Smooth muscle cell of the brain vasculature (primary cell): Measurements from ENCODE around the gene SCAPER.

Experiments
- DNase-seq: peaks from one replicate; pipeline ENCODE4 v3.0.0-alpha.2; 2012; ENCODE audit warnings: low read depth, low spot score

SCAPER gene

DNA sequence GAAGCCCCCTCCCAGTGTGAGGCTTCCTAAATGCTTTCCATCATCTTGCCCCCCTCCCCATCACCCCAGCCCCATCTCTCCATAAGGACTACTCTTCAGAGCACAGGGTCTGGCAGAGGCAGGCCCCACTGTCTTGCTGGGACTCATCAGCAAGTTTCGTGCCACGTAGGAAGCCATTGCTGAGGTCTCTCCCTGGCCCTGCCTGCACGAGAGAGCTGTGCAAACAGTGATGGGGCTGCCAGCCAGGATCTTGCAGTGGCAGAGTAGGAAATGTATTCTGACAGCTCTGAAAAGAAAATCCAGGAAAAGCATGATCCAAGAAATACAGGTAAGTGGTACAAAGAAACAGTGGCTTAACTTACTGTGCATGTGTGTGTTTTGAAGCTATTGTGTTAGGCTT, 546.0 kb downstream of the SCAPER start:
- no peak for DNase-seq

DNA sequence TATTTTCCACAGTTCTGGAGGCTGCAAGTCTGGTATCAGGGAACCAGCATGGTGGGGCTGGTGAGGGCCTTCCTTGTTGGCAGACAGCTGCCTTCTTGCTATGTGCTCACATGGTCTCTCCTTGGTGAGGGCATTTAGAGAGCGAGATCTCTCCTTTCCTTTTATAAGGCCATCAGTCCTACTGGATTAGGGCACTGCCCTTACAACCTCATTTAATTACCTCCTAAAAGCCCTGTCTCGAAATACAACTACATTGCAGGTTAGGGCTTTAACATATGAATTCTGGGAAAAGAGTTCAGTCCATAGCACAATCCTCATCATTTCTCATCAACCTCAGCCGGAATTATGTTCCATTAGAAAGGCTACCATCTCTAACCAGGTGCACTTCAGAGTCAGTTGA, 546.7 kb downstream of the SCAPER start:
- DNase-seq = no peak

GRCh38 chr15:76354823-76355440, 550.2 kb downstream of the SCAPER start:
- no peak for DNase-seq

DNA sequence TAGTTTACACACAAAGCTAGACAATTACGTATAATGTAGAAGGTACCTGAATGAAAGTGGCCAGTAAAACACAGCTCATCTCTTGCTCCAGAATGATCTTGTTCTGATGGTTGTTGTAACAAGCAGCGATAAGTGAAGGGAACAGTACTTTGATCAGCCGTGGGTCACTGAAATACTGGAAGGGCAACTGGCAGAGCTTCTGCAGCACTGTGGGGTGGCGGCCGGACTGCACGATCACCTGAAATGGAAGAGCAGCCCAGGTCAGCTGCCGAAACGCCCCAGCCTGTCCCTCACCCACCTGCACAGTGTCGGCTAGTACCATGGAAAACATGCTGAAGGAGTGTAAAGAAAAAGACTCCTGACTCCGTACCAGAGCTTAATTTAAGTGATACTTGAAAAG, 551.2 kb downstream of the SCAPER start:
- no peak for DNase-seq

- DNase-seq = no peak
Measured at GRCh38 chr15:76353023-76353577, 552.0 kb downstream of the SCAPER start.

DNA sequence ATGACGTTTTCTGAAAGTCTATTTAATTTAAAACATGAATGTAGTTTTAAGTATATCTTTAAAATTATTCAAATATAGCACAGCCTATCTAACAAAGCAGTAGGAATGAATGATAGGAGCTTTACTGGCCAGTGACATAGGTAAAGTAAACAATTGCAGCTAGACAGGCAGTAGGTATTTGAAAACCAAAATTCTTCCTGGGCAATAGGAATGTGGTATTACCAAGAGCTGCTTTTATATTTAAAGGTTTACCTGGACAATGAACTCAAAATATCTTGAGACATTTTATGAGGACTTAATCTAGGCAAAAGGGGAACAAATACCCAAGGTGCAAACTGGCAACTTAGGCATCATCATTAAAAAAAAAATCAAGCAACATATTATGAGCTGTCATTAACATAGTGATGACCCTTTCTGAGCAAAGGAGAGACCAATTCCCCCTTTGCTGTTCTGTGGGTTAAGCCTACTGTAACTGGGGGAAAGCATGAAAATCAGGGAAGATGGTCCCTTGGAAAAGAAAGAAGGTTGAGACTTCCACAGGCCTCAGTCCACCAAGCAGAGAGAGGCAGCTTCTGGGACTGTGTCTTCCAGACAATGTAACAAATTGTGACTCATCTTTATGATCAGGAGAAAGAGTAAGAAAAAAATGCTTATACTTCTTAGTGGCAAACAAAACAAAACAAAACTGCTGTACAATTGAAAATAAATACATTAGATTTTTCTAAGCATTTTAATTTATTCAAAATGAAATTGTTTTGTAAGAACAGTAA, 555.7 kb downstream of the SCAPER start:
- no peak for DNase-seq

DNA sequence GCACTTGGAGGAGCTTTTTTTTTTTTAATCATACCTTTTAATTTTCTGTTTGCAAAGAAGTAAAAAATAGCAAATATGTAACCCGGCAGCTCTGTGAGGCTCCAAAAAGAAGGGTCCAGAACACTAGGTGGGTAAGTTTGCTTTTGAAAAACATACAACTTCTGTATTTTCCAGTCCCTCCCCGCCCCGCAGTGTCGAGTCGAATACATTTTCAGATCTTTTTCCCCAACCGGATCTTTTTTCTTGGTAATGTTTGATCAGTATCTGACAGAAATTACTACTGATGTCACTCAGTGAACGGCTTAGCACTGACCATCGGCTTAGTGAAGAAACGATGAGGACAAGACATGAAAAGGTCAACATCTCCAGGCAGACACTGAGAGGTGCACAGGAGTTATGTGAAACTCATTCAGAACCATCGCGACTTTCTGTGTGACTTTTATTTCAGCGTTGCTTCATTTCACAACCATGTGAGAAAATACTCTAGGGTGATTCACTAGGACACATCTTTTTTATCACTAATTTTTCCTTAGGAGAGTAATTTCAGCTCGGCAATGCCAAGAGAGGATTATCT, 557.6 kb downstream of the SCAPER start:
- no peak for DNase-seq

GRCh38 chr15:76346669-76347481, 558.3 kb downstream of the SCAPER start:
- DNase-seq = no peak

GRCh38 chr15:76345880-76346668, 559.1 kb downstream of the SCAPER start:
- DNase-seq = no peak

GRCh38 chr15:76345583-76345879, 559.6 kb downstream of the SCAPER start:
- DNase-seq = no peak

- DNase-seq = no peak
Measured at GRCh38 chr15:76344893-76345582, 560.1 kb downstream of the SCAPER start.

DNA sequence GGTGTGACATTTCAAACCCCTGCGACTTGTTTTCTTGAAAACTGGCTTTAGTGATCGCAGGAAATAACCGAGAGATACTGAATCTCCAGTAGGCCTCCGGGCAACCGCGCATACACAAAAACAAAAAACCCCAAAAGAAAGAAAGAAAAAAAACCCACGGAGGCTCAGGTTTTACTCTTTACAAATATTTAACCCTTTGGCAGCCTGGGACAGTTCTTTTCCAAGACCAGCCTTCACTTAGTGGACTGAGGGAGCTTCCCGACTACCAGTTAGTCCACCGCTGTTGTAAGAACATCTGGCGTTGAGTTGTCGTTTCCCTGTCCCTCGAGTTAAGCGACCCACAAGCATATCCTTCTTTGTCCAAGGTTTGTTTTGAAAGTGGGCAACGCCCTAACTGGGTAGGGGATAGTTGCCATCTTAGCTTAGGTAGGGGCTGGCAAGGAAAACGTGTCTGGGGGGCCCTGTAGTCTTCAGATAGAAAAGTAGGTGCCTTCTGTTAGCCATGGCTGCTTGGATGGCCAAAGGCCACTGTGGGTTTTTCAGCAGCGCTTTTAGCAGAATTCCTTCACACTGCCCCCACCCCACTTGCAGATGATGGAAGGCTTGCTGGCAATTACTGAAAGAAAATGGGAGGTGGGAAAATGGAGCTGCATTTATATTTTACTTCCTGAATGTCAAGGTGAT, 561.7 kb downstream of the SCAPER start:
- no peak for DNase-seq

DNA sequence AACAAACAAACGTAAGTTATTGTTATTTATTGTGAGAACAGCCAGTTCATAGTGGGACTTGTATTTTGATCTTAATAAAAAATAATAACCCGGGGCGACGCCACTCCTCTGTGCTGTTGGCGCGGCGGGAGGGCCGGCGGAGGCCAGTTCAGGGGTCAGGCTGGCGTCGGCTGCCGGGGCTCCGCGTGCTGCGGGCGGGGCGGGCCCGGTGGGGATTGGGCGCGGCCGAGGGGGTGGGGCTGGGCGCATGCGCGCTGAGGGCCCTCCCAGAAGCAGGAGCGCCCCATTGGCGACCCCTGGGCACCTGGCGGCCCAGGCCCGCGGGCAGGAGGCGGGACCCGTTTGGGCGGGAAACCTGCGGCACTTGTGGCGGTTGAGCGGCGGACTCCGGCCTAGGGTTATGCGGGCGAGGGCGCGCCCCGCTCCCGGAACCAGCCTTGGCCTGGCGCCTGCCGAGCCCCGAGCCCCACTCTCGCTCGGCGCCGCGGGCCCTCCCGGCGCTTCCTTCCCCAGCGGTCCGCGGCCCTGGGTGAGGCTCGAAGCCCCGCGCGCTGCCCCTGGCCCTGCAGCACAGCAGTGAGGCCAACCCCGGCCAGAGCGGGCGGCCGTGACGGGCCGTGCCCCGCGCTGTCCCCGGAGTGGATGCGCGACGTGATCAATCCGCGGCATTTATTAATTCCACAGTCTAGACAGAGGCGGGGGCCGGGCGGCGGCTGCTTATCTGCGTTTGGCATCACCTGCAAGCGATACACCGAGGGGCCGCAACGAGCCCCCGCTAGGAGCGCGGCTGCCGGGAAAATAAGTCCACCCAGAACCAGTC, 562.5 kb downstream of the SCAPER start:
- DNase-seq = no peak

GRCh38 chr15:76342058-76342381, 563.1 kb downstream of the SCAPER start:
- no peak for DNase-seq

DNA sequence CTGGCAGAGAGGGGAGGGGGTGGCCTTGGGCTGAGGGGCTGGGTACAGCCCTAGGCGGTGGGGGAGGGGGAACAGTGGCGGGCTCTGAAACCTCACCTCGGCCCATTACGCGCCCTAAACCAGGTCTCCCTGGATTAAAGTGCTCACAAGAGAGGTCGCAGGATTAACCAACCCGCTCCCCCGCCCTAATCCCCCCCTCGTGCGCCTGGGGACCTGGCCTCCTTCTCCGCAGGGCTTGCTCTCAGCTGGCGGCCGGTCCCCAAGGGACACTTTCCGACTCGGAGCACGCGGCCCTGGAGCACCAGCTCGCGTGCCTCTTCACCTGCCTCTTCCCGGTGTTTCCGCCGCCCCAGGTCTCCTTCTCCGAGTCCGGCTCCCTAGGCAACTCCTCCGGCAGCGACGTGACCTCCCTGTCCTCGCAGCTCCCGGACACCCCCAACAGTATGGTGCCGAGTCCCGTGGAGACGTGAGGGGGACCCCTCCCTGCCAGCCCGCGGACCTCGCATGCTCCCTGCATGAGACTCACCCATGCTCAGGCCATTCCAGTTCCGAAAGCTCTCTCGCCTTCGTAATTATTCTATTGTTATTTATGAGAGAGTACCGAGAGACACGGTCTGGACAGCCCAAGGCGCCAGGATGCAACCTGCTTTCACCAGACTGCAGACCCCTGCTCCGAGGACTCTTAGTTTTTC, 563.6 kb downstream of the SCAPER start:
- DNase-seq = no peak

GRCh38 chr15:76340803-76341365, 564.3 kb downstream of the SCAPER start:
- no peak for DNase-seq

DNA sequence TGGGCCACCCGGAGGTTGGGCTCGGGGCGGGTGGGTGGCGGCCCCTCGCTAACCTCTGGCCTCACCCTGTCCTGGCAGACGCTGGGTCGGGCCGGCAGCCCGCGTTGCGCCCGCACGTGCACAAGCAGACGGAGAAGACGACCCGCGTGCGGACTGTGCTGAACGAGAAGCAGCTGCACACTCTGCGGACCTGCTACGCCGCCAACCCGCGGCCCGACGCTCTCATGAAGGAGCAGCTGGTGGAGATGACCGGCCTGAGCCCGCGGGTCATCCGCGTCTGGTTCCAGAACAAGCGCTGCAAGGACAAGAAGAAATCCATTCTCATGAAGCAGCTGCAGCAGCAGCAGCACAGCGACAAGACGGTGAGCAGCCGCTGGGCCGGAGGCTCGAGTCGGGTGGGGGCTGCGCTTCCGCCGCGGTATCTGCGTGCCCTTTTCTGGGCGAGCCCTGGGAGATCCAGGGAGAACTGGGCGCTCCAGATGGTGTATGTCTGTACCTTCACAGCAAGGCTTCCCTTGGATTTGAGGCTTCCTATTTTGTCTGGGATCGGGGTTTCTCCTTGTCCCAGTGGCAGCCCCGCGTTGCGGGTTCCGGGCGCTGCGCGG, 564.8 kb downstream of the SCAPER start:
- DNase-seq = no peak
